B cell (primary cell): ENCODE measurements around the gene ZMYM4. TPM values are rescaled to one million over a fixed set of nuclear protein-coding genes. Genes with fewer than 3 reads are reported as not detected.

Experiments used
- ATAC-seq: fragments of 200-7000 bp; cut with Tn5 transposase; one replicate; pipeline ENCODE4 v1.10.0; 2021; ENCODE audit warnings: low read depth, mild to moderate bottlenecking, moderate number of reproducible peaks, moderate library complexity
- CTCF ChIA-PET: fragments of 350-600 bp; sonication (Branson Sonifier 250); formaldehyde crosslinking; loops from one replicate; lab custom pipeline; 2021; ENCODE audit warnings: antibody characterized with exemption, inconsistent platforms; lab: Charles Lee
- POLR2A ChIA-PET: fragments of 350-600 bp; sonication (Branson Sonifier 250); formaldehyde crosslinking; loops from one replicate; lab custom pipeline; 2021; ENCODE audit warnings: antibody characterized with exemption; lab: Charles Lee
- DNase-seq: peaks from one replicate; pipeline ENCODE4 v3.0.0; 2013
- H2AFZ ChIP-seq: 2 replicates; pipeline ENCODE4 v1.6.1; 2012; ENCODE audit warnings: mild to moderate bottlenecking, low read depth, low read length; ENCODE audit not compliant: insufficient read depth, poor library complexity, severe bottlenecking
- H3K27ac ChIP-seq, 2 donors: 1 replicate in 1 of 2; 2 replicates in 1 of 2; pipeline ENCODE4 v1.5.1; 2012 to 2013; ENCODE audit warnings: low read length in 2 of 2, mild to moderate bottlenecking in 2 of 2, moderate library complexity in 1 of 2
- H3K27me3 ChIP-seq, 4 experiments: fragments of 200-600 bp in 1 of 4; sonication (generic) in 1 of 4; replicated peaks in 1 of 4; 1 replicate in 2 of 4; 2 replicates in 2 of 4; pipeline versions ENCODE4 v1.6.1 to v1.7.0; 2013 to 2016; ENCODE audit warnings: low read length in 3 of 4, mild to moderate bottlenecking in 2 of 4, mixed read lengths in 1 of 4, moderate library complexity in 1 of 4; ENCODE audit not compliant: insufficient read depth in 4 of 4, control insufficient read depth in 3 of 4; ENCODE audit errors: control extremely low read depth in 1 of 4
- H3K36me3 ChIP-seq, 2 experiments: replicated peaks in 1 of 2; 1 replicate in 1 of 2; 2 replicates in 1 of 2; pipeline versions ENCODE4 v1.6.1 to v1.7.1; 2013; ENCODE audit warnings: low read length in 1 of 2; ENCODE audit not compliant: insufficient read depth in 2 of 2, control insufficient read depth in 1 of 2; ENCODE audit errors: control extremely low read depth in 1 of 2, extremely low read depth in 1 of 2
- H3K4me1 ChIP-seq, 2 donors: fragments of 200-600 bp in 1 of 2; sonication (generic) in 1 of 2; 1 replicate in 1 of 2; 2 replicates in 1 of 2; pipeline versions ENCODE4 v1.5.1 to v1.6.1; 2013 to 2017; ENCODE audit warnings: low read length in 2 of 2; ENCODE audit not compliant: control insufficient read depth in 2 of 2, insufficient read depth in 2 of 2
- H3K4me2 ChIP-seq: replicated peaks from 2 replicates; pipeline ENCODE3; 2012; ENCODE audit warnings: mild to moderate bottlenecking, low read depth, low read length; ENCODE audit not compliant: poor library complexity, severe bottlenecking
- H3K4me3 ChIP-seq, 5 experiments: fragments of 200-600 bp in 1 of 5; sonication (generic) in 1 of 5; 1 replicate in 3 of 5; 2 replicates in 2 of 5; pipeline versions ENCODE4 v1.5.1 to v1.7.0; 2011 to 2016; ENCODE audit warnings: low read length in 4 of 5, mild to moderate bottlenecking in 4 of 5, low read depth in 2 of 5, control low read depth in 1 of 5, moderate library complexity in 1 of 5; ENCODE audit not compliant: insufficient read depth in 1 of 5; ENCODE audit errors: control extremely low read depth in 1 of 5, extremely low read depth in 1 of 5
- H3K79me2 ChIP-seq: fragments of 200-600 bp; sonication (generic); one replicate; pipeline ENCODE4 v1.6.0; 2016; ENCODE audit warnings: low read length; ENCODE audit not compliant: control insufficient read depth, insufficient read depth
- H3K9ac ChIP-seq: fragments of 200-600 bp; sonication (generic); 2 replicates; pipeline ENCODE4 v1.6.1; 2017; ENCODE audit warnings: mild to moderate bottlenecking, low read length, moderate library complexity
- H3K9me3 ChIP-seq, 3 donors: one replicate each; pipeline versions ENCODE4 v1.6.1 to v1.7.1; 2013; ENCODE audit warnings: low read length in 2 of 3; ENCODE audit not compliant: control insufficient read depth in 2 of 3, insufficient read depth in 1 of 3; ENCODE audit errors: control extremely low read depth in 1 of 3
- H4K20me1 ChIP-seq: 2 replicates; pipeline ENCODE4 v1.6.0; 2012; ENCODE audit warnings: mild to moderate bottlenecking, low read length; ENCODE audit not compliant: insufficient read depth, control insufficient read depth, poor library complexity, severe bottlenecking
- H3K27ac Mint-ChIP-seq: one replicate; pipeline ENCODE4 v1.8.0; 2021; ENCODE audit warnings: mixed read lengths
- H3K27me3 Mint-ChIP-seq: one replicate; pipeline ENCODE4 v1.8.0; 2021; ENCODE audit warnings: mixed read lengths
- H3K4me1 Mint-ChIP-seq: one replicate; pipeline ENCODE4 v1.8.0; 2021; ENCODE audit warnings: mixed read lengths
- H3K4me3 Mint-ChIP-seq: one replicate; pipeline ENCODE4 v1.8.0; 2021; ENCODE audit warnings: mixed read lengths
- H3K9me3 Mint-ChIP-seq: one replicate; pipeline ENCODE4 v1.8.0; 2022; ENCODE audit warnings: mixed read lengths; ENCODE audit not compliant: insufficient read depth
- EZH2 ChIP-seq: IDR thresholded peaks from 2 replicates; pipeline ENCODE4 v1.6.1; 2012; ENCODE audit warnings: borderline replicate concordance, low read depth, mild to moderate bottlenecking, moderate library complexity, low read length; ENCODE audit not compliant: insufficient read depth, poor library complexity, severe bottlenecking
- WGBS: methylation state at CpG from one replicate; pipeline ENCODE4 v1.1.5; 2013; ENCODE audit warnings: missing lambda C conversion rate; ENCODE audit not compliant: insufficient coverage; 5-methylcytosine and 5-hydroxymethylcytosine counted together
- intact Hi-C: fragments of 100-400 bp; cut with micrococcal nuclease; formaldehyde crosslinking; loops from one replicate; pipeline ENCODE4 v1.10.0; 2022
- polyA plus RNA-seq: library from polyadenylated mRNA; depleted of rRNA; stranded (reverse); fragments of >200 nt; gene quantifications from 2 replicates; pipeline ENCODE4 v1.2.3, GENCODE V29; 2012
- total RNA-seq, 2 donors: library from RNA; stranded (reverse); fragments of 120-200 nt in 1 of 2; gene quantifications; 1 replicate in 1 of 2; 2 replicates in 1 of 2; pipeline versions ENCODE4 v1.2.3 to v1.2.4, GENCODE V29; 2013 to 2022
- TF ChIP-seq, protein P1 (sequence below): fragments of 200-600 bp; IDR thresholded peaks from one replicate; pipeline ENCODE4 v1.8.0; 2022; ENCODE audit warnings: antibody characterized with exemption, mild to moderate bottlenecking

The ZMYM4 gene
- total and polyA plus RNA-seq, 2 donors (not counting 1 experiment from before 2014, with no cell fraction given), result 7.2 to 45.2 TPM

DNA sequence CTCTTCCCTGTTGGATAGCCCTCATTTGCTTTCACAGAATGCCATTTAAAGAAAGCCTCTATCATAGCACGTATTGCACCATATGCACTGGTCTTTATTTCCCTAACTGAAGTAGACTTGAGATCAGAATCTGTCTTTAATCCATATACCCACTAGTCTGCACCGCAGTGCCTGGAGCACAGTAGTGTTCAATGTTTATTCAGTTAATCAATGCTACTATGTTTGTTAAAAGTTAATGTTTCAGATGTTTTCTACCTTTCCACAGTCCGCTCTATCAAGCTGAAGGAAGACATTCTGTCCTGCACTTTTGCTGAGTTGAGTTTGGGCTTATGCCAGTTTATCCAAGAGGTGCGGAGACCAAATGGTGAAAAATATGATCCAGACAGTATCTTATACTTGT is 139.2 kb downstream of the ZMYM4 start:
- ChIA-PET CTCF (no interaction called here), POLR2A (no interaction called here)
- Histone ChIP-seq H2AFZ (no peak overlapping the region), H3K4me3 (no peak overlapping the region), H3K79me2 (no peaks in the 10 kb centered on the region), H3K36me3 (peaks cover 2 to 43% of the 10 kb centered on the region in 2 experiments), H3K4me2 (no peak overlapping the region), H3K27me3 (no peaks in the 10 kb centered on the region), H4K20me1 (no peaks in the 10 kb centered on the region), H3K9ac (no peak overlapping the region), H3K27ac (no peak overlapping the region), H3K4me1 (no peaks in the 10 kb centered on the region), H3K9me3 (no peaks in the 10 kb centered on the region)
- no peak overlapping the region for H3K27ac Mint-ChIP-seq
- ATAC-seq (no peak), DNase-seq (no peak)
- no peaks in the 10 kb centered on the region for H3K27me3 Mint-ChIP-seq
- H3K4me3 Mint-ChIP-seq, result no peak overlapping the region
- TF ChIP-seq EZH2, result no peak
- TF ChIP-seq, protein P1, sequence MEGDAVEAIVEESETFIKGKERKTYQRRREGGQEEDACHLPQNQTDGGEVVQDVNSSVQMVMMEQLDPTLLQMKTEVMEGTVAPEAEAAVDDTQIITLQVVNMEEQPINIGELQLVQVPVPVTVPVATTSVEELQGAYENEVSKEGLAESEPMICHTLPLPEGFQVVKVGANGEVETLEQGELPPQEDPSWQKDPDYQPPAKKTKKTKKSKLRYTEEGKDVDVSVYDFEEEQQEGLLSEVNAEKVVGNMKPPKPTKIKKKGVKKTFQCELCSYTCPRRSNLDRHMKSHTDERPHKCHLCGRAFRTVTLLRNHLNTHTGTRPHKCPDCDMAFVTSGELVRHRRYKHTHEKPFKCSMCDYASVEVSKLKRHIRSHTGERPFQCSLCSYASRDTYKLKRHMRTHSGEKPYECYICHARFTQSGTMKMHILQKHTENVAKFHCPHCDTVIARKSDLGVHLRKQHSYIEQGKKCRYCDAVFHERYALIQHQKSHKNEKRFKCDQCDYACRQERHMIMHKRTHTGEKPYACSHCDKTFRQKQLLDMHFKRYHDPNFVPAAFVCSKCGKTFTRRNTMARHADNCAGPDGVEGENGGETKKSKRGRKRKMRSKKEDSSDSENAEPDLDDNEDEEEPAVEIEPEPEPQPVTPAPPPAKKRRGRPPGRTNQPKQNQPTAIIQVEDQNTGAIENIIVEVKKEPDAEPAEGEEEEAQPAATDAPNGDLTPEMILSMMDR, result no peak
- WGBS, result 100% methylated on average over 3 of the region's 4 CpGs
- H3K4me1 Mint-ChIP-seq, result no peaks in the 10 kb centered on the region
- H3K9me3 Mint-ChIP-seq, result peaks cover 2% of the 10 kb centered on the region
- intact Hi-C loops, result no loop called here

DNA sequence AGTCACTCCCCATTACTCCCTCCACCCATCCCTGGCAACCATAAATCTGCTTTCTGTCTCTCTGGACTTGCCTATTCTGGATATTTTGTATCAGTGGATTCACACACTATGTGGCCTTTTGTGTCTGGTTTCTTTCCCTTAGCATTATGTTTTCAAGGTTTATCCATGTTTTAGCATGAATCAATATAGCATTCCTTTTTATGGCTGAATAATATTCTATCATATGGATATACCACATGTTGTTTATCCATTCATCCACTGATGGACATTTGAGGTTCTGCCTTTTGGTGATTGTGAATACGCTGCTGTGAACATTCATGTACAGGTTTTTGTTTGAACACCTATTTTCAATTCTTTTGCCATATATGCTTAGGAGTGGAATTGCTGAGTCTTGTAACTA is 140.4 kb downstream of the ZMYM4 start:
- no peak for ATAC-seq
- no peak for DNase-seq
- H3K4me1 Mint-ChIP-seq, result no peaks in the 10 kb centered on the region
- CTCF ChIA-PET, result no interaction called here
- H3K27me3 ChIP-seq, result no peaks in the 10 kb centered on the region
- no peaks in the 10 kb centered on the region for H3K4me1 ChIP-seq
- H2AFZ ChIP-seq, result no peak overlapping the region
- H3K27ac ChIP-seq, result no peak overlapping the region
- H3K27me3 Mint-ChIP-seq, result no peaks in the 10 kb centered on the region
- WGBS, result no CpG with 5 or more reads among the region's 1 CpG
- TF ChIP-seq EZH2, result no peak
- TF ChIP-seq, protein P1, result no peak
- peaks cover 2 to 40% of the 10 kb centered on the region in 2 experiments for H3K36me3 ChIP-seq
- H3K9me3 ChIP-seq, result no peaks in the 10 kb centered on the region
- POLR2A ChIA-PET, result no interaction called here
- H3K4me3 ChIP-seq, result no peak overlapping the region
- peaks cover 2% of the 10 kb centered on the region for H3K9me3 Mint-ChIP-seq
- H3K4me2 ChIP-seq, result no peak overlapping the region
- intact Hi-C loops, result no loop called here
- H3K79me2 ChIP-seq, result no peaks in the 10 kb centered on the region
- H3K9ac ChIP-seq, result no peak overlapping the region
- H3K27ac Mint-ChIP-seq, result no peak overlapping the region
- no peaks in the 10 kb centered on the region for H4K20me1 ChIP-seq
- no peak overlapping the region for H3K4me3 Mint-ChIP-seq
